Stomach smooth muscle (tissue), 2 donors: ENCODE data around the gene NLRP9.
"Not testable (repeated sequence)": the region's sequence is repeated elsewhere in the genome, so short reads cannot be mapped to it uniquely, and the experiment has no call there.

Experiments
- H3K27ac ChIP-seq: one replicate; pipeline ENCODE4 v1.7.0; 2013; ENCODE audit warnings: mild to moderate bottlenecking, low read length, inconsistent platforms
- H3K27me3 ChIP-seq, 2 donors: one replicate each; pipeline ENCODE4 v1.7.0; 2013; ENCODE audit warnings: low read length in 2 of 2; ENCODE audit not compliant: insufficient read depth in 2 of 2, control insufficient read depth in 1 of 2
- H3K36me3 ChIP-seq, 2 donors: one replicate each; pipeline ENCODE4 v1.7.0; 2013; ENCODE audit warnings: low read length in 2 of 2; ENCODE audit not compliant: control insufficient read depth in 2 of 2, insufficient read depth in 2 of 2
- H3K4me1 ChIP-seq: one replicate; pipeline ENCODE4 v1.7.0; 2013; ENCODE audit warnings: low read length; ENCODE audit not compliant: control insufficient read depth, insufficient read depth
- H3K4me3 ChIP-seq, 2 donors: one replicate each; pipeline ENCODE4 v1.7.0; 2013; ENCODE audit warnings: low read length in 2 of 2
- H3K9ac ChIP-seq, 2 donors: one replicate each; pipeline ENCODE4 v1.7.0; 2013; ENCODE audit warnings: low read length in 2 of 2, mild to moderate bottlenecking in 1 of 2
- H3K9me3 ChIP-seq, 2 donors: one replicate each; pipeline ENCODE4 v1.7.0; 2013; ENCODE audit warnings: low read length in 2 of 2; ENCODE audit not compliant: control insufficient read depth in 2 of 2
- donor health status: healthy.
- donor health status: Pancreatic carcinoma.

The NLRP9 gene

DNA sequence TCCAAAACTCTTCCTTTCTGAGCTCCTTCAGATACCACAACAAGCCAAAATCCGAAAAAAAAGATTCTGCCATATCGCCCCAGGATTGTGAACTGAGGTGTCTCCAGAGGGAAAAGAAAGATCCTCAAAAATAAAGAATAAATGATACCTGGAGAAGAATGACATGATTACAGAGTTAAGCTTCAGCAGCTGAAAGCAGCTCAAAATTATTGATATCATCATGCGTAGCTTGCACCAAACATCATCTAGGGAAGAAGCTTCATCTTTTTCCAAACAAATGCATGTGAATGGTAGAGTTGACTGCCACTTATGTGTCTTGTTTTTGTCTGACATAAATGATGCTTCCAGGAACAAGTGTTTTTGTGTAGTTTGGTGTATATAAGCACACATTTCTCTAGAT lies at the start of gene NLRP9:
NLRP9 (minus strand) TSS at position 101 of the 400 bp plus-strand sequence; CDS start at position 73, 28 bp downstream.
- no peaks in the 10 kb centered on the region for H3K36me3 ChIP-seq

DNA sequence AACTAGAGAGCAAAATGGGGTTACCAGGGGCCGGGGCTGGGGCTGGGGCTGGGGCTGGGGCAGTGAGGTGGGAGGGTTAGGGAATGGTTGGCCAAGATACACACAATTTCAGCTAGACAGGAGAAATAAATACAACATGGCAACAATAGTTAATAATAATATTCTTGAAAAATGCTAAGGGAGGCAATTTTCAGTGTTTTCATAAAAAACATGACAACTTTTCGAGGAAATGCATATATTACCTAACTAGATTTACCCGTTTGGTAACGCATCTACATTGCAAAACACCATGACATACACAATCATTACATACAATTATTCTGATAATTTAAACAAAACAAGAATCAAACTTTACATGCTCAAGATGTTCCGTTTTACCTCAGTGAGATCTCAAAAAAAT lies 42.9 kb upstream of the NLRP9 start:
- H3K9me3 ChIP-seq, result no peaks in the 10 kb centered on the region
- H3K4me1 ChIP-seq, result no peaks in the 10 kb centered on the region
- H3K36me3 ChIP-seq, result no peaks in the 10 kb centered on the region
- no peak overlapping the region for H3K4me3 ChIP-seq
- H3K27ac ChIP-seq, result no peak overlapping the region
- H3K27me3 ChIP-seq, result peaks cover 0 to 2% of the 10 kb centered on the region in 2 donors
- H3K9ac ChIP-seq, result no peak overlapping the region

More for the DNA sequence above, at the start of gene NLRP9:
- H3K27ac ChIP-seq, result no peak within 1 kb of the TSS
- H3K9me3 ChIP-seq, result no peaks in the 10 kb centered on the region
- no peak within 1 kb of the TSS for H3K9ac ChIP-seq
- no peaks in the 10 kb centered on the region for H3K4me1 ChIP-seq
- no peak within 1 kb of the TSS for H3K4me3 ChIP-seq
- H3K27me3 ChIP-seq, result peaks cover 0 to 4% of the 10 kb centered on the region in 2 donors

DNA sequence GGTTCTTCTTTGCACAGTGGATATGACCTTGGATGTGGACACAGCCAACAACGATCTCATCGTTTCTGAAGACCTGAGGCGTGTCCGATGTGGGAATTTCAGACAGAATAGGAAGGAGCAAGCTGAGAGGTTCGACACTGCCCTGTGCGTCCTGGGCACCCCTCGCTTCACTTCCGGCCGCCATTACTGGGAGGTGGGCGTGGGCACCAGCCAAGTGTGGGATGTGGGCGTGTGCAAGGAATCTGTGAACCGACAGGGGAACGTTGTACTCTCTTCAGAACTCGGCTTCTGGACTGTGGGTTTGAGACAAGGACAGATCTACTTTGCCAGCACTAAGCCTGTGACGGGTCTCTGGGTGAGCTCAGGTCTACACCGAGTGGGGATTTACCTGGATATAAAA lies 40.1 kb upstream of the NLRP9 start:
- H3K4me3 ChIP-seq, result no peak overlapping the region
- H3K27ac ChIP-seq, result no peak overlapping the region
- H3K9me3 ChIP-seq, result no peaks in the 10 kb centered on the region
- H3K27me3 ChIP-seq, result peaks cover 0 to 2% of the 10 kb centered on the region in 2 donors
- H3K9ac ChIP-seq, result no peak overlapping the region
- H3K4me1 ChIP-seq, result no peaks in the 10 kb centered on the region
- no peaks in the 10 kb centered on the region for H3K36me3 ChIP-seq

DNA sequence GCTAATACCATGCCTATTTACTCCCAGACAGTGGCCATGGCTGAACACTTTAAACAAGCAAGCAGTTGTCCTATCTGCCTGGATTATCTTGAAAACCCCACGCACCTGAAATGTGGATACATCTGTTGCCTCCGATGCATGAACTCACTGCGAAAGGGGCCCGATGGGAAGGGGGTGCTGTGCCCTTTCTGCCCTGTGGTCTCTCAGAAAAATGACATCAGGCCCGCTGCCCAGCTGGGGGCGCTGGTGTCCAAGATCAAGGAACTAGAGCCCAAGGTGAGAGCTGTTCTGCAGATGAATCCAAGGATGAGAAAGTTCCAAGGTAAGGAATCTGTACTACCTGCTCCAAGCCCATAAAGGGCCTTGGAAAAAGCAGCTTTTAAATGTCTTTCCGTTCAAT lies 39.3 kb upstream of the NLRP9 start:
- Histone ChIP-seq H3K27ac (no peak overlapping the region), H3K9me3 (no peaks in the 10 kb centered on the region), H3K4me3 (no peak overlapping the region), H3K36me3 (no peaks in the 10 kb centered on the region), H3K4me1 (no peaks in the 10 kb centered on the region), H3K27me3 (peaks cover 0 to 2% of the 10 kb centered on the region in 2 donors), H3K9ac (no peak overlapping the region)

DNA sequence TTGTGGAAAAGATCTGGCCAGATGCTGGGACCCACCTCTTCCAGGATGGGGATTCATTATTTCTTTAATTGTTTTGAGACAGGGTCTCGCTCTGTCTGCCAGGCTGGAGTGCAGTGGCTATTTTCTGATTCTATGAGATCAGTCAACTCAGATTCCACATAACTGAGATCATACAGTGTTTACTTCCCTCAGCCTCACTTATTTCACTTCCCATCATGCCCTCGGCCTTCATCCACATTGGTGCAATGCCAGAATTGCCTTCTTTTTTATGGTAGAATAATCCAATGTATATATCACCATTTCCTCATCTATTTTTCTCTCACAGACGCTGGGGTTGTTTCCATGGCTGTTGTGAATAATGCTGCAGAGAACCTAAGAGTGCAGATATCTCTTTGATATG lies 31.4 kb upstream of the NLRP9 start:
- H3K9me3 ChIP-seq, result peaks cover 0 to 12% of the 10 kb centered on the region in 2 donors
- H3K36me3 ChIP-seq, H3K27me3 ChIP-seq, H3K4me1 ChIP-seq, H3K9ac ChIP-seq, H3K4me3 ChIP-seq, H3K27ac ChIP-seq: not testable (repeated sequence)

DNA sequence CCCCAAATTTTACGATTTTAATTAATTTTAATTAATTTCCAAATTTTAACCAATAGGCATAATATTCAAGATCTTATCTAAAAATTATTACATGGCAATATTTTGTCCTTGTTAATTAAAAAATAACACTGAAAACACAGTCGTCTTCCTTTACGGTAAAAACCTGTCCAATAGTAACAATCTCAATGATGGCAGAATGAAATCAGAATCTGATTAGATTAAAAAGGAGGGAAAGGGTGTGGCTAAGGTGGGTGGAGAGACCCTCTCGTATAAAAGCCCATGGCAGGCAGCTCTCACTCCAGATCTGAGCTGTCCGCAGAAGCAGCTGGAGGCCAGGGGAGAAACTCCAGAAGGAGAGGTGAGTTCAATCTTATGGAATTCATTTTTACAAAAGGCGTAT lies 30.6 kb upstream of the NLRP9 start, which contains the start of gene RFPL4AL1:
RFPL4AL1 (plus strand) TSS at position 301 of the 400 bp plus-strand sequence. CDS start 2,687 bp downstream, outside the sequence.
- H3K4me1 ChIP-seq, H3K27ac ChIP-seq: not testable (repeated sequence)

DNA sequence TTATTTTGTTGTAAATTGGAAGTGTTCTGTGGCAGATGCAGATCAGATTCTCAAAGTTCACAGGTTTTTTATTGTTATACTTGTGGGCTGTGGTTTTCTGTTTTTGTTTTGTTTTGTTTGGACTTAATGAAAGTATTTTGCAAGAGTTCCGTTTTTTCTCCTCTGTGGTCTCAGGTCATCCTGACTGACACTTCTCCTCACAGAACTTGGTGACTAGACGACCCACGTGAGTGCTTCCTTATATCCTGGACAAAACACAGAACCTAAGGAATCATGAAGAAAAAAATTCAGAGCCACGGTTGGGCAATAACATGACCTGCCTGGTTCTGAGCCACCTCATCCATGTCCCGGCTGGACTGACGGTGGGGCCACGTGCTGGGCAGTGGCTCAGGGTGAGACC lies 28.3 kb upstream of the NLRP9 start:
- Histone ChIP-seq H3K27me3 (peaks cover 0 to 2% of the 10 kb centered on the region in 2 donors), H3K36me3 (no peaks in the 10 kb centered on the region), H3K9me3 (peaks cover 0 to 12% of the 10 kb centered on the region in 2 donors), H3K27ac (no peak overlapping the region), H3K9ac (no peak overlapping the region), H3K4me1 (no peaks in the 10 kb centered on the region), H3K4me3 (no peak overlapping the region)

More for the DNA sequence above, 30.6 kb upstream of the NLRP9 start, which contains the start of gene RFPL4AL1:
- not testable (repeated sequence) for H3K36me3 ChIP-seq, H3K27me3 ChIP-seq, H3K4me3 ChIP-seq, H3K9ac ChIP-seq
- H3K9me3 ChIP-seq, result peaks cover 0 to 12% of the 10 kb centered on the region in 2 donors

DNA sequence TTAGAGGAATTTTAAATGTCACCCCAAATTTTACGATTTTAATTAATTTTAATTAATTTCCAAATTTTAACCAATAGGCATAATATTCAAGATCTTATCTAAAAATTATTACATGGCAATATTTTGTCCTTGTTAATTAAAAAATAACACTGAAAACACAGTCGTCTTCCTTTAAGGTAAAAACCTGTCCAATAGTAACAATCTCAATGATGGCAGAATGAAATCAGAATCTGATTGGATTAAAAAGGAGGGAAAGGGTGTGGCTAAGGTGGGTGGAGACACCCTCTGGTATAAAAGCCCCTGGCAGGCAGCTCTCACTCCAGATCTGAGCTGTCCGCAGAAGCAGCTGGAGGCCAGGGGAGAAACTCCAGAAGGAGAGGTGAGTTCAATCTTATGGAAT lies 20.6 kb upstream of the NLRP9 start, which contains the start of gene RFPL4A:
RFPL4A (plus strand) TSS at position 301 of the 400 bp plus-strand sequence. CDS start 2,704 bp downstream, outside the sequence.
- H3K4me1 ChIP-seq, H3K4me3 ChIP-seq, H3K9me3 ChIP-seq, H3K27me3 ChIP-seq, H3K9ac ChIP-seq, H3K36me3 ChIP-seq, H3K27ac ChIP-seq: not testable (repeated sequence)

DNA sequence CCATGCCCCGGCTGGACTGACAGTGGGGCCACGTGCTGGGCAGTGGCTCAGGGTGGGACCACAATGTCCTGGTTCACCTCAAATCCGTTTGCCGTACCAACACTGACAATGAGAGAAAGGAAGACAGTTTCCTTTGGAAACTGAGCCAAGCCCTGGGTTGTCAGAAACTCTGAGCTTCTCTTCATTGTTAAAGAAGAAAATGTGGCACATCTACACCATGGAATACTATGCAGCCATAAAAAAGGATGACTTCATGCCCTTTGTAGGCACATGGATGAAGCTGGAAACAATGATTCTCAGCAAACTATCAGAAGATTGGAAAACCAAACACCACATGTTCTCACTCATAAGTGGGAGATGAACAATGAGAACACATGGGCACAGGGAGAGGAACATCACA lies 18.6 kb upstream of the NLRP9 start:
- H3K9me3 ChIP-seq, H3K27ac ChIP-seq, H3K36me3 ChIP-seq, H3K4me3 ChIP-seq, H3K9ac ChIP-seq, H3K4me1 ChIP-seq, H3K27me3 ChIP-seq: not testable (repeated sequence)

DNA sequence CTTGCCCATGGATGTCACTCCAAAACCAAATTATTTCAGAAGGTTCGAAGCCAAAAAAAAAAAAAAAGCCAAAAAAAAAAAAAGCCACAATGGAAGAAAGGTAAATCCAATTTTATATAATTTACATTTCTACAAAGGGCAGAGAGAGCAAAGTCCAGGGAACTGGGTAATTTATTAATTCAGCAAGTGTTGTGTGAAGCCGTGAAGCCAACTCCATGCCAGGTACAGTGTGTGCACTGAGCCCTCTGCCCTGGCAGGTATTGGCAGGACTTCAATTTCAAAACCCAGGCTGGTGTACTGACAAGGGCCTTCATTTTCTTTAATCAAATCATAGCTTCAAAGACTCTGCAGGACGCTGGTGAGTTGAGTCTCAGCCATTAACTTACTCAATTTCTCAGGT lies 15.2 kb upstream of the NLRP9 start:
- Histone ChIP-seq H3K27ac (no peak overlapping the region), H3K9me3 (no peaks in the 10 kb centered on the region), H3K36me3 (no peaks in the 10 kb centered on the region), H3K9ac (no peak overlapping the region), H3K4me3 (no peak overlapping the region), H3K27me3 (peaks cover 0 to 2% of the 10 kb centered on the region in 2 donors), H3K4me1 (no peaks in the 10 kb centered on the region)

DNA sequence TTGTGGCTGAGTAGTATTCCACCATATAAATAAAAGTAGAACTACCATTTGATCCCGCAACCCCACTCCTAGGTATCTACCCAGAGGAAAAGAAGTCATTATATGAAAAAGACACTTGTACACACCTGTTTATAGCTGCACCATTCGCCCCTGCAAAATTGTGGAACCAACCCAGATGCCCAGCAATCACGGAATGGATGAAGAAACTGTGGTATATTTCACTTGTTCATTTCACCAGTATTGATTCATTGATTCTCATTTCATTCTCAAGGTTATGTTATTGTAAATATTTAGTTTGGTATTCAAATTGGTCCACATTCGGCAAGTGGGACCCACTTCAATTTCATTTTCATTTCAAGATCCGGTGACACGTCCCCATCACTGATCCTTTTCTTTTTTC lies 12.5 kb upstream of the NLRP9 start:
- Histone ChIP-seq H3K4me3 (no peak overlapping the region), H3K36me3 (no peaks in the 10 kb centered on the region), H3K27me3 (no peaks in the 10 kb centered on the region), H3K9me3 (no peaks in the 10 kb centered on the region), H3K27ac (no peak overlapping the region), H3K4me1 (no peaks in the 10 kb centered on the region), H3K9ac (no peak overlapping the region)
